ENCODE measurements around the gene FBF1.

- TF ChIP-seq, protein P1, sequence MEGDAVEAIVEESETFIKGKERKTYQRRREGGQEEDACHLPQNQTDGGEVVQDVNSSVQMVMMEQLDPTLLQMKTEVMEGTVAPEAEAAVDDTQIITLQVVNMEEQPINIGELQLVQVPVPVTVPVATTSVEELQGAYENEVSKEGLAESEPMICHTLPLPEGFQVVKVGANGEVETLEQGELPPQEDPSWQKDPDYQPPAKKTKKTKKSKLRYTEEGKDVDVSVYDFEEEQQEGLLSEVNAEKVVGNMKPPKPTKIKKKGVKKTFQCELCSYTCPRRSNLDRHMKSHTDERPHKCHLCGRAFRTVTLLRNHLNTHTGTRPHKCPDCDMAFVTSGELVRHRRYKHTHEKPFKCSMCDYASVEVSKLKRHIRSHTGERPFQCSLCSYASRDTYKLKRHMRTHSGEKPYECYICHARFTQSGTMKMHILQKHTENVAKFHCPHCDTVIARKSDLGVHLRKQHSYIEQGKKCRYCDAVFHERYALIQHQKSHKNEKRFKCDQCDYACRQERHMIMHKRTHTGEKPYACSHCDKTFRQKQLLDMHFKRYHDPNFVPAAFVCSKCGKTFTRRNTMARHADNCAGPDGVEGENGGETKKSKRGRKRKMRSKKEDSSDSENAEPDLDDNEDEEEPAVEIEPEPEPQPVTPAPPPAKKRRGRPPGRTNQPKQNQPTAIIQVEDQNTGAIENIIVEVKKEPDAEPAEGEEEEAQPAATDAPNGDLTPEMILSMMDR (conservative IDR thresholded peaks at IDR 0.05; ENCODE audit: low read depth, low read length) = no peak
- no peak for TF ChIP-seq EZH2 (IDR thresholded peaks at IDR 0.05; ENCODE audit: borderline replicate concordance, low read depth, low read length, poor library complexity, severe bottlenecking)
Measured at GRCh38 chr17:75941442-75941819, 589 bp upstream of the FBF1 start.

Data from A673 (cell line).